Midbrain (tissue), 1 donor: ENCODE data around the gene UGP2.
"Not testable (repeated sequence)": the region's sequence is repeated elsewhere in the genome, so short reads cannot be mapped to it uniquely, and the experiment has no call there.

Experiments
- DNase-seq: peaks from one replicate; lab custom pipeline; 2025; lab: John Stamatoyannopoulos, UW

UGP2 gene

DNA sequence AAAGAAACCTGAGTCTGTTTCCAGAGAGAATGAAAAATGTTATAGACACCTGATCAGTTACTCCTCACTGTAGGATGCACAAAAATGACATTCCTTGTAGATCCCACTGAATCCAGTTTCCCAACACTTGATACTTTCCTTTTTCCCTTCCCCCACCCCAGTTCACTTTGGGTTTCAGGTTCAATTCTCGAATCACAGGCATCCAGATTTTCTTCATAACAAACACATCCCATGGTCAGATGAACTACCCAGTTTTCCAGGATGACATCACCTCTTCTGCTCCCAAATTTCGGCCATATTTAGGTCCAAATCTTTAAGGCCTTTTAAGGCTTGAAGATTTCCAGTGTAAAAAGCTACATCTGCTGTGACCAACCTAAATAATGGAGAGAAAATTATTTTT is 51.5 kb downstream of the UGP2 start:
- no peak for DNase-seq

DNA sequence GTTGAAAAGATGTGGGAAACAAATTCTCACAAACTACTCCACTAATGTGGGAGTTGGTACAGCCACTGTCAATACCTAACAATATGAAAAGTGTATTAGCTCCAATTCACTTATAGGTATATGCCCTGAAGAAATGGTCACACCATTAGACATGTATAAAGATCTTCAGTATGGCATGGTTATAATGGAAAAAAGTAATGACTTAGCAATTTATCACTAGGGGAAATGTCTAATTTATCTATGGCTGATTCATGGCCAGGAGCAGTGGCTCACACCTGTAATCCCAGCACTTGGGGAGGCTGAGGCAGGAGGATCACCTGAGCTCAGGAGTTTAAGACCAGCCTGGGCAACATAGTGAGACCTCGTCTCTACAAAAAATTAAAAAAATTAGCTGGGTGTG is 52.5 kb downstream of the UGP2 start:
- no peak for DNase-seq

- no peak for DNase-seq
Measured at GRCh38 chr2:63898839-63899238, 57.1 kb downstream of the UGP2 start.

GRCh38 chr2:63899639-63900038 is 57.9 kb downstream of the UGP2 start:
- no peak for DNase-seq

- DNase-seq = no peak
Measured at GRCh38 chr2:63902149-63902548, 60.5 kb downstream of the UGP2 start.

GRCh38 chr2:63903003-63903402 is 61.3 kb downstream of the UGP2 start:
- no peak for DNase-seq

- no peak for DNase-seq
Measured at GRCh38 chr2:63914311-63914710, 72.6 kb downstream of the UGP2 start.

GRCh38 chr2:63926815-63927214 is 85.1 kb downstream of the UGP2 start:
- no peak for DNase-seq

GRCh38 chr2:63932104-63932503 is 90.4 kb downstream of the UGP2 start:
- DNase-seq = not testable (repeated sequence)
